ENCODE data around the gene RNF8. TPM values are rescaled to one million over a fixed set of nuclear protein-coding genes. Genes with fewer than 3 reads are reported as not detected.
"Not testable (repeated sequence)": the region's sequence is repeated elsewhere in the genome, so short reads cannot be mapped to it uniquely, and the experiment has no call there.

RNF8 gene
- polyA plus RNA-seq, 1 experiment: 13.3 TPM

DNA sequence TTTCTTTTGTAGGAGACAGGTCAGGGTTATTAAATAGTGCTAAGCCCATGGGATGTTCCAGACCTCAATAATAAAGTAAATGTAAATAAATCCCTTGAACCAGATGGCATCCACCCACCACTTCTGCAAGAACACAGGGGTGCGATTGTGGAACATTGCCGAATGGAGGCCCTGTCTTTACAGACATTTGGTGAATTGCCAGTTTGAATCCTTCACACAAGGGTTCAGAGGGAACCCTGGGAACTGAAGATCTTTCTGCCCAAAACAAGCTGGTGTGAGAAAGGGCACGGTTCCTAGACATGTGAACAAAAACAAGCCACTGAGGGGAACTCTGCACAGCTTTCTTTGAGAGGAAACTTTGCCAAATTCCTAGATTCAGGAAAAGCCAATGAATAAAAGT lies 30.2 kb upstream of the RNF8 start:
- ChIA-PET CTCF (interaction anchor here (0.6 to 1.9 kb wide), 6 partner anchors 9 to 706 kb away, joined by 3 to 10 read pairs (median 3); no protein-coding TSS in a partner anchor), POLR2A (no interaction called here)
- TF ChIP-seq, protein P1, sequence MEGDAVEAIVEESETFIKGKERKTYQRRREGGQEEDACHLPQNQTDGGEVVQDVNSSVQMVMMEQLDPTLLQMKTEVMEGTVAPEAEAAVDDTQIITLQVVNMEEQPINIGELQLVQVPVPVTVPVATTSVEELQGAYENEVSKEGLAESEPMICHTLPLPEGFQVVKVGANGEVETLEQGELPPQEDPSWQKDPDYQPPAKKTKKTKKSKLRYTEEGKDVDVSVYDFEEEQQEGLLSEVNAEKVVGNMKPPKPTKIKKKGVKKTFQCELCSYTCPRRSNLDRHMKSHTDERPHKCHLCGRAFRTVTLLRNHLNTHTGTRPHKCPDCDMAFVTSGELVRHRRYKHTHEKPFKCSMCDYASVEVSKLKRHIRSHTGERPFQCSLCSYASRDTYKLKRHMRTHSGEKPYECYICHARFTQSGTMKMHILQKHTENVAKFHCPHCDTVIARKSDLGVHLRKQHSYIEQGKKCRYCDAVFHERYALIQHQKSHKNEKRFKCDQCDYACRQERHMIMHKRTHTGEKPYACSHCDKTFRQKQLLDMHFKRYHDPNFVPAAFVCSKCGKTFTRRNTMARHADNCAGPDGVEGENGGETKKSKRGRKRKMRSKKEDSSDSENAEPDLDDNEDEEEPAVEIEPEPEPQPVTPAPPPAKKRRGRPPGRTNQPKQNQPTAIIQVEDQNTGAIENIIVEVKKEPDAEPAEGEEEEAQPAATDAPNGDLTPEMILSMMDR (IDR thresholded peaks at IDR 0.05; ENCODE audit: insufficient read depth, low read depth, low read length): no peak
- DNase-seq (ENCODE audit: low read depth): no peak
- Histone ChIP-seq H3K27me3 (ENCODE audit: control insufficient read depth, insufficient read depth, low read length) (no peaks in the 10 kb centered on the region), H3K4me3 (ENCODE audit: low read depth, low read length) (no peak overlapping the region), H3K36me3 (ENCODE audit: control insufficient read depth, insufficient read depth, low read length) (peaks cover 2% of the 10 kb centered on the region)

DNA sequence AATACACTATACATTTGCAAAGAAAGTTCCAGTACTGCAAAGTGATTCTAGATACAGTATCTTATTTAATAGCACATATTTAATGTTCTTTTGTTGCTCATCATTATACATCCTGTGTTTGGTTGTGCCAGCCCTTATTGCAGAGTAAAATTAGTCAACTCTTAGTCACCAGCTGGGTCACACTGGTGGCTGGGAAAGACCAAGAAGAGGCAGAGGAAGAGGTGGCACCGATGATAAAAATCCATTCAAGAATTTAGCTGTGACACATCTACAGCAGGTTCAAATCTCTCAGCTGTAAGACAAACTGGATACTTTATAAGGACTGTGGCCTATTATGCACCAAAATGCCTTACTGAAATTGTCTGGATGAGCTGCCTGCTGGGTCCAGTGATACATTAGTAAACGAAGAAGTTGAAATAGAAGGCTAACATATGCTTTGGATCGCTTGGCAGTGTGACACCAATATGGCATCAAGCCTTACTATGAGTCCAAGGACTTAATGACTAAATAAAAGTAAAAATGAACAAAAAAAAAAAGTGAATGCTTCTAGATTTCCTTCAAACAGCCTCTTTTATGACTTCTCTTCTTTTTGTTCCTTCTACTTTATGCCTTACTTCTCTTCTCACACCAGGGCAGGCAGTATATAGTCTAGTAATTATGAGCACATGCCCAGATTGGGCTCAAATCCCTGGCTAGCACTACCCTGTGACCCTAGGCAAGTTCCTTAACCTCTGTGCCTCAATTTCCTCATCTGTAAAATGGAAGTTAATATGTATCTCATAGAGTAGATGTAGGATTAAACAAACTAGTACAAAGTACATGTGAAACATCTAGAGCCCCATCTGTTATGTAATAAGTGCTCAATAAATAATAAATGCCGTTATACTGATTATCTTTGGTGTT lies 29.4 kb upstream of the RNF8 start:
- ChIA-PET POLR2A (no interaction called here), CTCF (interaction anchor here (0.6 to 2.8 kb wide), 13 partner anchors 10 to 705 kb away, joined by 3 to 32 read pairs (median 3); no protein-coding TSS in a partner anchor)
- no peak for DNase-seq (ENCODE audit: low read depth)
- H3K4me3 ChIP-seq (ENCODE audit: low read depth, low read length): no peak overlapping the region
- H3K27me3 ChIP-seq (ENCODE audit: control insufficient read depth, insufficient read depth, low read length): no peaks in the 10 kb centered on the region
- peaks cover 1% of the 10 kb centered on the region; the same call in 1 of the 2 replicates for H3K36me3 ChIP-seq (ENCODE audit: control insufficient read depth, insufficient read depth, low read length)
- TF ChIP-seq, protein P1 (IDR thresholded peaks at IDR 0.05; ENCODE audit: insufficient read depth, low read depth, low read length): no peak

DNA sequence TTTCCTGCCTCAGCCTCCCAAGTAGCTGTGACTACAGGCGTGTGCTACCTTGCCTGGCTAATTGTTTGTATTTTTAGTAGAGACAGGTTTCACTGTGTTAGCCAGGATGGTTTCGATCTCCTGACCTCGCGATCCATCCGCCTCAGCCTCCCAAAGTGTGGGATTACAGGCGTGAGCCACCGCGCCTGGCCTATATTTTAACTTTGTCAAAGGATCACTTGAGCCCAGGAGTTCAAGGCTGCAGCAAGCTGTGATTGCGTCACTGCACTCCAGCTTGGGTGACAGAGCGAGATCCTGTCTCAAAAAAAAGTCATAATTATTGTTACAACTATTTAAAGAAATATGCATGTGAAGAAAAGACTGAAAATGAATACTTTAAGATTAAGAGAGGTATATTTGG lies 23.4 kb upstream of the RNF8 start:
- DNase-seq (ENCODE audit: low read depth); H3K27me3 ChIP-seq (ENCODE audit: control insufficient read depth, insufficient read depth, low read length); H3K36me3 ChIP-seq (ENCODE audit: control insufficient read depth, insufficient read depth, low read length); H3K4me3 ChIP-seq (ENCODE audit: low read depth, low read length): not testable (repeated sequence)
- ChIA-PET POLR2A (interaction anchor here (0.6 kb wide), 1 partner anchor 289 kb away, joined by 5 read pairs; no protein-coding TSS in a partner anchor), CTCF (interaction anchor here (1.0 kb wide), 1 partner anchor 362 kb away, joined by 3 read pairs; no protein-coding TSS in a partner anchor)

DNA sequence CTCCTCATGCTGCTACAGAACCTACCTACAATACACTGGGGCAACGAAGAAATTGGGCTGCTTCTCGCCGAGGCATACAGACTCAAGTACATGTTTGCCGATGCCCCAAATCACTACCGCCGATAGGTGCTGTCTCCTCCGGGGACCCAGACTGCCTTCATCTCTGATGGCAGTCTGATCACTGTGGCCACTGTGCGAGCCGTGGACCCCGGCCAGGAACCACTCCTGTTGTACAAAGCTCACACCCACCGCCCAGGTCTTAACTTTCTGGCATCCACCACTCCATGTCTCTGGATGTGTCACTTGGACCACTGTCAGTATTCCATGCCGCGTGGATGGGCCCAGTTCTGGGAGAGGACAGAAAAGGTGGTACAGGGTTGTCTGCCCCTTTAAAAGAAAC lies 22.7 kb upstream of the RNF8 start:
- TF ChIP-seq, protein P1 (IDR thresholded peaks at IDR 0.05; ENCODE audit: insufficient read depth, low read depth, low read length): no peak
- H3K27me3 ChIP-seq (ENCODE audit: control insufficient read depth, insufficient read depth, low read length): no peaks in the 10 kb centered on the region
- H3K4me3 ChIP-seq (ENCODE audit: low read depth, low read length): no peak overlapping the region
- DNase-seq (ENCODE audit: low read depth): no peak
- peaks cover 10% of the 10 kb centered on the region for H3K36me3 ChIP-seq (ENCODE audit: control insufficient read depth, insufficient read depth, low read length)
- ChIA-PET CTCF (interaction anchor here (1.0 kb wide), 1 partner anchor 361 kb away, joined by 3 read pairs; no protein-coding TSS in a partner anchor), POLR2A (no interaction called here)

DNA sequence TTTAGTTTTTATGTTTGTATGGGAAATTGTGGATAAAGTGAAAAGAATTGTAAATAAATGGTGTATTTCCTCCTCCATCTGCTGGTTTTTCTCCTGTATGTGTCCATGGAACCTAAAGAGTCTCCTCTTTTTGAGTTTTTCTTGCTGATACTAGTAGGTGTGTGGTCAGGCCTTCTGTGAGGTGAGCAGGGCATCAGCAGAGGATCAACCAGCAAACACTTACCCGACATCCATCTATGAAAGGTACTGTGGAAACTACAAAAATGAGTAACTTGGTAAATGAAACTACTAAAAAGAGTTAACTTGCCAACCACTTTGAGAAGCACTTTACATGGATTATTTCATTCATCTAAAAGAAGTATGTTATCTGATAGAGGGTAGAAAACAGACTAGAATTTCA lies 20.9 kb upstream of the RNF8 start:
- TF ChIP-seq, protein P1 (IDR thresholded peaks at IDR 0.05; ENCODE audit: insufficient read depth, low read depth, low read length): no peak
- H3K36me3 ChIP-seq (ENCODE audit: control insufficient read depth, insufficient read depth, low read length): peaks cover 10% of the 10 kb centered on the region
- no peaks in the 10 kb centered on the region for H3K27me3 ChIP-seq (ENCODE audit: control insufficient read depth, insufficient read depth, low read length)
- CTCF ChIA-PET: interaction anchor here (1.2 kb wide), 1 partner anchor 12 kb away, joined by 4 read pairs; no protein-coding TSS in a partner anchor
- POLR2A ChIA-PET: no interaction called here
- H3K4me3 ChIP-seq (ENCODE audit: low read depth, low read length): no peak overlapping the region
- DNase-seq (ENCODE audit: low read depth): no peak
